Measurements from ENCODE around the gene ANTXR1. TPM values are rescaled to one million over a fixed set of nuclear protein-coding genes. Genes with fewer than 3 reads are reported as not detected.
A peak's percentile ranks its signal among the peaks of the same experiment; 100 is the strongest.

Gene ANTXR1
- total RNA-seq, 4 donors from 2014 or later = 52.8 to 116 (median 98.9) TPM

- no peak for ATAC-seq
- Histone ChIP-seq H3K27ac (no peak overlapping the region), H3K9me3 (no peaks in the 10 kb centered on the region), H3K36me3 (peaks cover 3 to 30% of the 10 kb centered on the region in 2 donors), H3K27me3 (no peaks in the 10 kb centered on the region), H3K4me3 (no peak overlapping the region), H3K4me1 (peaks cover under 1 to 43% (median 1%) of the 10 kb centered on the region in 3 donors)
- TF ChIP-seq CTCF (IDR thresholded peaks at IDR 0.05) (no peak), POLR2AphosphoS5 (IDR thresholded peaks at IDR 0.05) (no peak), POLR2A (IDR thresholded peaks at IDR 0.05) (no peak), EP300 (IDR thresholded peaks at IDR 0.05) (no peak)
- 96 to 97% methylated on average over 2 to 6 of the region's 9 CpGs for WGBS, 2 donors (ENCODE audit: low coverage in 1 of 2)
Measured at GRCh38 chr2:69247583-69247982, 234.6 kb downstream of the ANTXR1 start.

GRCh38 chr2:69248232-69248631, 235.3 kb downstream of the ANTXR1 start:
- Histone ChIP-seq H3K27me3 (no peaks in the 10 kb centered on the region), H3K9me3 (no peaks in the 10 kb centered on the region), H3K27ac (no peak overlapping the region), H3K36me3 (peaks cover 3 to 30% of the 10 kb centered on the region in 2 donors), H3K4me1 (peaks cover 0 to 42% (median 1%) of the 10 kb centered on the region in 3 donors), H3K4me3 (no peak overlapping the region)
- no peak for TF ChIP-seq EP300 (IDR thresholded peaks at IDR 0.05)
- TF ChIP-seq CTCF (IDR thresholded peaks at IDR 0.05) = no peak
- TF ChIP-seq POLR2A (IDR thresholded peaks at IDR 0.05) = no peak
- TF ChIP-seq POLR2AphosphoS5 (IDR thresholded peaks at IDR 0.05) = no peak
- WGBS, 2 donors (ENCODE audit: low coverage in 1 of 2) = 73 to 85% methylated on average over 3 of the region's 4 CpGs
- no peak for ATAC-seq

GRCh38 chr2:69250981-69251380, 238.0 kb downstream of the ANTXR1 start:
- H3K4me1 ChIP-seq = peaks cover 0 to 41% (median 4%) of the 10 kb centered on the region in 3 donors
- H3K27ac ChIP-seq = peak overlapping the region in 2 of 4 donors; percentile 10 to 39
- H3K36me3 ChIP-seq = peaks cover under 1 to 18% of the 10 kb centered on the region in 2 donors
- no peaks in the 10 kb centered on the region for H3K9me3 ChIP-seq
- no peaks in the 10 kb centered on the region for H3K27me3 ChIP-seq
- ATAC-seq = no peak
- no peak overlapping the region for H3K4me3 ChIP-seq
- 79% methylated on average over 1 of the region's 1 CpG; no CpG with 5 or more reads in 1 of the 2 donors for WGBS, 2 donors (ENCODE audit: low coverage in 1 of 2)
- no peak for TF ChIP-seq CTCF (IDR thresholded peaks at IDR 0.05)
- TF ChIP-seq POLR2AphosphoS5 (IDR thresholded peaks at IDR 0.05) = no peak
- no peak for TF ChIP-seq POLR2A (IDR thresholded peaks at IDR 0.05)
- no peak for TF ChIP-seq EP300 (IDR thresholded peaks at IDR 0.05)

GRCh38 chr2:69251943-69252342, 239.0 kb downstream of the ANTXR1 start:
- Histone ChIP-seq H3K27me3 (no peaks in the 10 kb centered on the region), H3K9me3 (no peaks in the 10 kb centered on the region), H3K27ac (peak overlapping the region in 3 of 4 donors; percentile 10 to 39 (median 25)), H3K36me3 (peaks cover 0 to 8% of the 10 kb centered on the region in 2 donors), H3K4me3 (no peak overlapping the region), H3K4me1 (peaks cover 0 to 41% (median 4%) of the 10 kb centered on the region in 3 donors)
- TF ChIP-seq POLR2A (IDR thresholded peaks at IDR 0.05) = no peak
- no peak for TF ChIP-seq CTCF (IDR thresholded peaks at IDR 0.05)
- no peak for TF ChIP-seq POLR2AphosphoS5 (IDR thresholded peaks at IDR 0.05)
- TF ChIP-seq EP300 (IDR thresholded peaks at IDR 0.05) = no peak
- WGBS, 2 donors (ENCODE audit: low coverage in 1 of 2) = 83 to 95% methylated on average over 2 of the region's 2 CpGs
- no peak for ATAC-seq

- Histone ChIP-seq H3K9me3 (no peaks in the 10 kb centered on the region), H3K4me3 (no peak overlapping the region), H3K27ac (peak overlapping the region; percentile 14 to 70 (median 47)), H3K4me1 (peaks cover 0 to 41% (median 4%) of the 10 kb centered on the region in 3 donors), H3K36me3 (no peaks in the 10 kb centered on the region), H3K27me3 (no peaks in the 10 kb centered on the region)
- no peak for ATAC-seq
- 24 to 30% methylated on average over 2 of the region's 2 CpGs for WGBS, 2 donors (ENCODE audit: low coverage in 1 of 2)
- TF ChIP-seq CTCF (IDR thresholded peaks at IDR 0.05) (no peak), POLR2AphosphoS5 (IDR thresholded peaks at IDR 0.05) (no peak), POLR2A (IDR thresholded peaks at IDR 0.05) (no peak), EP300 (IDR thresholded peaks at IDR 0.05) (no peak)
Measured at GRCh38 chr2:69253112-69253511, 240.1 kb downstream of the ANTXR1 start.

Measured in gastroesophageal sphincter (tissue), 4 donors.